Fibroblast of lung (primary cell): Measurements from ENCODE around the gene PPP1CC.

ENCODE experiments used
- CTCF ChIP-seq, 2 donors: IDR thresholded peaks in 1 of 2; conservative IDR thresholded peaks in 1 of 2; 1 replicate in 1 of 2; 2 replicates in 1 of 2; pipeline ENCODE4 v1.5.1; 2011 to 2012; ENCODE audit warnings: low read length in 2 of 2, control low read depth in 1 of 2, inconsistent platforms in 1 of 2, low read depth in 1 of 2, mild to moderate bottlenecking in 1 of 2
- EZH2 ChIP-seq: IDR thresholded peaks from 2 replicates; pipeline ENCODE4 v1.5.1; 2012; ENCODE audit warnings: low read length, control low read depth, mild to moderate bottlenecking; ENCODE audit errors: missing control alignments

GRCh38 chr12:110733900-110734299 is 8.8 kb downstream of the PPP1CC start:
- TF ChIP-seq CTCF (conservative IDR thresholded peaks at IDR 0.05 in 1 of 2, IDR thresholded peaks at IDR 0.05 in 1 of 2; ENCODE audit: low read depth in 1 of 2, low read length in 2 of 2) (no peak), EZH2 (no peak)
